ENCODE results near the gene RALY.

RALY gene

GRCh38 chr20:33990075-33990474 is 3.6 kb upstream of the RALY start:
- TF ChIP-seq CTCF (IDR thresholded peaks at IDR 0.05): no peak

- TF ChIP-seq CTCF (IDR thresholded peaks at IDR 0.05): no peak
These were observed 2.2 kb upstream of the RALY start for GRCh38 chr20:33991502-33991901.

- TF ChIP-seq CTCF (IDR thresholded peaks at IDR 0.05): no peak
These were observed 1.4 kb upstream of the RALY start for GRCh38 chr20:33992145-33992922.

GRCh38 chr20:33992923-33993575 is 662 bp upstream of the RALY start:
- no peak for TF ChIP-seq CTCF (IDR thresholded peaks at IDR 0.05)

GRCh38 chr20:33994222-33994913 is 657 bp downstream of the RALY start:
- no peak for TF ChIP-seq CTCF (IDR thresholded peaks at IDR 0.05)

- no peak for TF ChIP-seq CTCF (IDR thresholded peaks at IDR 0.05)
These were observed 1.5 kb downstream of the RALY start for GRCh38 chr20:33995053-33995831.

- TF ChIP-seq CTCF (IDR thresholded peaks at IDR 0.05): no peak
These were observed 5.4 kb downstream of the RALY start for GRCh38 chr20:33999025-33999649.
